SK-N-SH treated with all-trans-retinoic acid at 6 μM for 48 hours (cell line): ENCODE results near the gene KRT78.

Experiments used
- ARNTL ChIP-seq: fragments of 450-650 bp; formaldehyde crosslinking; IDR thresholded peaks from 2 replicates; pipeline ENCODE4 v1.5.0; 2020; ENCODE audit warnings: low read depth, mild to moderate bottlenecking, moderate library complexity, borderline replicate concordance
- BACH2 ChIP-seq: fragments of 250-450 bp; sonication (Bioruptor Pico); IDR thresholded peaks from 2 replicates; pipeline ENCODE4 v1.9.0; 2021; ENCODE audit warnings: mild to moderate bottlenecking, borderline replicate concordance
- CREB5 ChIP-seq: fragments of 250-450 bp; sonication (Bioruptor Pico); IDR thresholded peaks from 2 replicates; pipeline ENCODE4 v1.5.1; 2020; ENCODE audit warnings: low read depth, mild to moderate bottlenecking, moderate library complexity
- GLIS3 ChIP-seq: fragments of 250-450 bp; sonication (Bioruptor Pico); IDR thresholded peaks from 2 replicates; pipeline ENCODE4 v1.5.0; 2020; ENCODE audit warnings: mild to moderate bottlenecking, moderate library complexity
- PATZ1 ChIP-seq: fragments of 250-450 bp; sonication (Bioruptor Pico); IDR thresholded peaks from 2 replicates; pipeline ENCODE4 v1.8.0; 2020; ENCODE audit warnings: mild to moderate bottlenecking, moderate library complexity, borderline replicate concordance
- PPARA ChIP-seq: fragments of 250-450 bp; sonication (Bioruptor Pico); IDR thresholded peaks from 2 replicates; pipeline ENCODE4 v1.5.0; 2020; ENCODE audit warnings: mild to moderate bottlenecking, borderline replicate concordance
- RARB ChIP-seq: fragments of 250-450 bp; sonication (Bioruptor Pico); IDR thresholded peaks from 2 replicates; pipeline ENCODE4 v1.8.0; 2021; ENCODE audit warnings: mild to moderate bottlenecking, moderate library complexity
- TOX ChIP-seq: fragments of 250-450 bp; sonication (Bioruptor Pico); IDR thresholded peaks from 2 replicates; pipeline ENCODE4 v1.8.0; 2021; ENCODE audit warnings: mild to moderate bottlenecking, moderate library complexity, borderline replicate concordance
- ZC3H10 ChIP-seq: fragments of 250-450 bp; sonication (Bioruptor Pico); IDR thresholded peaks from 2 replicates; pipeline ENCODE4 v1.5.1; 2021; ENCODE audit warnings: mild to moderate bottlenecking, moderate library complexity
- ZFP3 ChIP-seq: fragments of 250-450 bp; sonication (Bioruptor Pico); IDR thresholded peaks from 2 replicates; pipeline ENCODE4 v1.5.0; 2020; ENCODE audit warnings: mild to moderate bottlenecking, moderate library complexity
- ZNF8 ChIP-seq: fragments of 450-650 bp; formaldehyde crosslinking; IDR thresholded peaks from 2 replicates; pipeline ENCODE4 v1.5.0; 2020; ENCODE audit warnings: mild to moderate bottlenecking, moderate library complexity

- no peak for TF ChIP-seq RARB (CRISPR knock-in tag)
- TF ChIP-seq ZFP3, result no peak
- no peak for TF ChIP-seq CREB5 (CRISPR knock-in tag)
- TF ChIP-seq ZNF8 (CRISPR knock-in tag), result no peak
- no peak for TF ChIP-seq ARNTL
- TF ChIP-seq GLIS3, result no peak
- TF ChIP-seq BACH2 (CRISPR knock-in tag), result no peak
- TF ChIP-seq TOX (CRISPR knock-in tag), result no peak
- TF ChIP-seq ZC3H10 (CRISPR knock-in tag), result no peak
- TF ChIP-seq PATZ1, result no peak
- TF ChIP-seq PPARA (CRISPR knock-in tag), result no peak
Observed at GRCh38 chr12:52813885-52814709, 34.7 kb downstream of the KRT78 start, which contains the start of gene KRT4.
